IPS-11a (cell line): ENCODE measurements around the gene OR52N2.

Experiments
- H3K4me3 ChIP-seq: one replicate; pipeline ENCODE4 v1.5.1; 2013; ENCODE audit warnings: low read depth, low read length, control low read depth

OR52N2 gene

DNA sequence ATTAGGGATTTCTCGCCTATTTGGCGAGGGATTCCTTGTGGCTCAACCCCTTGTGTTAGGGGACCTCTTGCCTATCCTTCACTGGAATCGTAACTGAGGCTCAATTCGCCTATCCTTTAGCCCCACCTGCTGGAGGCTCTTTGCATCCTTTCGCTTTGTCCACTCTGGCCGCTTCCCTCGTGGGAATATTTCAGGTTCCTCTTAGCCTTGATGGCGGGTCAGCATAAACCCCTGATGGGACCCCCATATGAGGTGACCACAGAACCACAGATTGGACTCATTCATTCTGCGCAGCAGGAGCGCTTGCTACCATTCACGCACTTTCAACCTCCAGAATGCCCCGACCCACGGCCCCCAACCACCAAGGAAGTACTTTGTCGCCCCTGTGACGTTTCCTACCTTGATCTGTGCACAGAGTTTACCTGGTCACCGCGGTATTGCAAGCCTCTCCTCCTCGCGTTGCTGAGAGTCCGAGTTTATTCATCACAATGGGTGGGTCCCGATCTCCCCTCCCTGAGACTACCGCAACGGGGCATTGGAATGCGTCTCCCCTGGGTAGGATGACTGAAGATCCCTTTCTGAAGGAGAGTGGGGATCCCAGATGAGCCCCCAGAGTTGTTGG is at the start of gene OR52N2:
Gene OR52N2, plus strand, starts transcription at position 425 of the 622 bp plus-strand sequence. CDS start 11,412 bp downstream, outside the sequence.
- H3K4me3 ChIP-seq = peak within 1 kb of the TSS; percentile 52

- H3K4me3 ChIP-seq = no peak overlapping the region
Measured at GRCh38 chr11:5767056-5767455, 41.7 kb upstream of the OR52N2 start.

GRCh38 chr11:5783255-5783654 is 25.5 kb upstream of the OR52N2 start, which contains the start of gene OR52N5:
TSS of gene OR52N5 (minus strand) at chr11:5783355. CDS start at chr11:5778634, 4,721 bp downstream.
- H3K4me3 ChIP-seq = no peak within 1 kb of the TSS

GRCh38 chr11:5791165-5791564 is 17.6 kb upstream of the OR52N2 start, which contains the start of gene OR52N1:
TSS of gene OR52N1 (minus strand) at chr11:5791265. CDS start at chr11:5788816, 2,449 bp downstream.
- H3K4me3 ChIP-seq = no peak within 1 kb of the TSS

DNA sequence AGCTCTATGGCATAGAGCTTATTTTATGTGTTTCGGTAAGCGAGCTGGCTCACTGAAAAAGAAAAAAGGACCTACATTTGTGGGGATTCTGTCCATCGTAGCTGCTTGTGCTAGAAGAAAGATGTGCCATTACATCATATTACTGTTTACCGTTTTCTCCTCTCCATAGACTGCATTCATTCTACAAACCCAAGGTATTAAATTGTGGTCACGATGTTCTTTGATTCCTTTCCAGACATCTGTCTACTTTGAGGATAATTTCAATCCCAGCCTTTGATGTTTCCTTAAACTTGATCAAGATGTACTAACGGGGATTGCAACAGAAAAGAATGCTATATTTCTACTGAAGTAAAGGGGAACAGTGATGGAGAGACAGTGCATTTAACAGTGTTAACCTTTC is 12.2 kb upstream of the OR52N2 start:
- no peak overlapping the region for H3K4me3 ChIP-seq

GRCh38 chr11:5803982-5804381 is 4.7 kb upstream of the OR52N2 start:
- no peak overlapping the region for H3K4me3 ChIP-seq

DNA sequence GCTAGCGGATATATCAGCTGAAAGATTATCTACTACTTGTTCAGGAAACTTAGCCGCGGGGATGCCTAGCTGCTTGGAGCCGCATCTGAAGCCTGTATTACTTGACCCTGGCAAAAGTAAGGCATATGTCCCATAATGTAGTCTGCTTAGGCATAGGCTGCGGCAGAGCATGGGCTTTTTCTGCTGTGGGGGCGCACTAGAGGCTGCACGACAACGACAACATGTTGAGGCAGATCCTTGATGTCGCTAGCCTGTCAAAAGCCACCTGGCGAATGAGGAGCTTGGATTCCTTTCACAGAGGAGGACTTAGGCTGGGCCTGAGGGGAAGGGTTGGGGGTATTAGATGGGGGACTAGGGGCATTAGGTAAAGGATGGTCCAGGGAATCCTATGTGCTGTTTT is 1.1 kb upstream of the OR52N2 start:
- H3K4me3 ChIP-seq = no peak overlapping the region

DNA sequence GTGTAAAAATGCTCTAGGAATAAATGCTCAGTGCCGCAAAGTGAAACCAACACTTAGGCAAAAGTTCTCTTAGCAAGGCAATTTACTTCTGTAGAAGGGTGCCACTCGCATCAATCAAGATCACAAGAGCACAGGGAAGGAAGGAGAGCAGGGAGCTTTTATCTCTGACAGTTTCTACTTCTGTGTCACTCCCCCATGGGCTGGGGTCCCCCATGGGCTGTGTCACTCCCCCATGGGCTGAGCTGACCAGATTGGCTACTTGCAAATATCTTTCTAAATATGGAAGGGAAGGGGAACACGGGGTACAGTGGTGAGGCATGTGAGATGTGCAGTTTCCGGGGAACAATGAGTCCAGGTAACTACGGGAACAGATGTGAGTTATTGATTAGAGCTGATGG is 397 bp downstream of the OR52N2 start:
- peak overlapping the region; percentile 52 for H3K4me3 ChIP-seq

DNA sequence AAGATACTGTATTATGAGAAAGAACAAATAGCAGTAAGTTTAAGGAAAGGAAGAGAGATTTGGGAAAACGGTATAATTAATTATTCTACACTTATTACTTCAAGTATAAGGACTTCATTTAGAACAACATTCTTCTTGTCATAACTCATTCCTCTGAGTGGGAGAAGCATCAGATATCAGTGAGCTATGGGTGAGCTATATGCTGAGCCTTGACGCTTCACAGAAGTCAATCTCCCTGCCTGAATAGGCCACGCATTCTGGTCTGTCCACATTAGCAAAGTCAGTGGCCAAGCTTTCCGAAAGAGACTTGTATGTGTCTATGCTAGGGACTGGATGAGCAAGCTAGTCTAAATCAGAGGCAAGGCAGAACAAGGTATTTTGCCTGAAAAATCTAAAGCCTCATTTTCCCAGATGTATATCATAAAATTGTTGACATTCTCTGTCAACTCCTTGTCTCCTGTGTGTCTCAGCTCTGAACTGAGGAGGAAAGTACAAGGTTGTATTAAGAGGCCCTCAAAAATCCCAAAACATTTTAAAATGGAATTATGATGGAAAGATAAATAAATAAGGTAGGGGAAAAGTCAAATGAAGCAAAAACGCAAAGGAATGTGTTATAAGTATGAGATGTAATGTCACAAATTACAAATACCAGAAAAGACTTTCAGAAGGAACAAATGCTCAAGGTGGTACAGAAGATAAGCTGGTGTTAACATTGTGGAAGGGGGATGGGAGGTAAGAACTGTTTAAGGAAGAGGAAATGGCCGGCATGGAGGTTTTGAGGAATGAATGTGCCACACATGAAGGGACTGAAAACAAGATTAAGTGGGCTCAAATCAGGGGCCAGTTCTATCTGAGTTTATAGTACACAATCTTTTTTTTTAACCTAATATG is 1.4 kb downstream of the OR52N2 start:
- no peak overlapping the region for H3K4me3 ChIP-seq

GRCh38 chr11:5815534-5815933 is 6.8 kb downstream of the OR52N2 start:
- H3K4me3 ChIP-seq = no peak overlapping the region

DNA sequence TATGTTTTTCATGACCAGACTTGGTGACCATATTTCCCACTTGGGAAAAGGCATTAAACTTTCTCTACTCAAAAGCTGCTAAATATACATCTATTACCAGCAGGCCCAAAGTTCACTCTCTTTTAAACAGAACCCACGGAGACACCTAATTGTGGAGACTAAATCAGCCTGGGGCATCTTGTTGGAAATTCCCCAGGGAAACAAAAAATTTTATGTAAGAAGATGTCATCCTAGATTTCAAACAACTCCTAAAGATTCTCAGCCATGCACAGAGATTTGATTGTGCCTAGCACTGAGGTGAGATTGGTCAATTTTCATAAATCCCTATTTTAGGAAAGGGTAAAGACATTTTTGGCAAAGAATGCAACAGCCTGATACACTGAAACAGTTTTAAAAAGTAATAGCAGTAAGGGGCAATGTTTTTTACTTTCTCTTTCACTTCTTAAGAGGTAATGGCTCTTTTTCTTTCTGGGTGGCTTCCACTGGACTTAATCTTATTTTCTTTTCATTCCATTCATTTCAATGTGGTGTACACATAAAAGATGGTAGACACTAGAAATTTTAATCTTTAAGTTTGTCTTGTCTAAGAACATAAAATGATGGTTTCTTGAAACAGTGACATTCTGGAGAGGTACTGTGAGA is 9.6 kb downstream of the OR52N2 start:
- H3K4me3 ChIP-seq = no peak overlapping the region

DNA sequence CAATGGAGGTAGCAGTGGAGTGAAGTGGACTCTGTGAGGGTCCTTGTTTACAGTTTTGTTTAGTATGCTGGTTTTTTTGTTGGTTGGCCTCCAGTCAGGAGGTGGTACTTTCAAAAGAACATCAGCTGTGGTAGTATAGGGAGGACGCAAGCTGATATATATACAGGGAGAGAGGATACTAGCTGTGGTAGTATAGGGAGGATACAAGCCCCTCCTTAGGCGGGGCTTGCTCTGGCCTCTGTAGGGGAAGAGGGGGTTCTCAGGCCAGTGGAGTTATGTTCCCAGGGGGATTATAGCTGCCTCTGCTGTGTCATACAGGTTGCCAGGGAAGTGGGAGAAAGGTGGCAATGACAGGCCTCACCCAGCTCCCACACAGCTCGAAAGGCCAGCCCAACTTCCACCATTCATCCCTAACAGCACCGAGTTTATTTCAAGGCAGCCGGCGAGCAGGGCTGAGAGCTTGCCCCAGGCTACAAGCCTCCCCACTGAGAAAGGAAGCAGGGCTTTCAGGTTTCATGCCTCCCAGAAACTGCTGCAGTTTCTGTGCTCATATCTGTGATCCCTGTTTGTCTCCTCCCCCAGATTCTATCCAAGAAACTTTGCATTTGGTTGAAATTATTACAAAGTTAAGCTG is 22.6 kb downstream of the OR52N2 start:
- H3K4me3 ChIP-seq = no peak overlapping the region

- no peak overlapping the region for H3K4me3 ChIP-seq
Measured at GRCh38 chr11:5833446-5833845, 24.7 kb downstream of the OR52N2 start.

DNA sequence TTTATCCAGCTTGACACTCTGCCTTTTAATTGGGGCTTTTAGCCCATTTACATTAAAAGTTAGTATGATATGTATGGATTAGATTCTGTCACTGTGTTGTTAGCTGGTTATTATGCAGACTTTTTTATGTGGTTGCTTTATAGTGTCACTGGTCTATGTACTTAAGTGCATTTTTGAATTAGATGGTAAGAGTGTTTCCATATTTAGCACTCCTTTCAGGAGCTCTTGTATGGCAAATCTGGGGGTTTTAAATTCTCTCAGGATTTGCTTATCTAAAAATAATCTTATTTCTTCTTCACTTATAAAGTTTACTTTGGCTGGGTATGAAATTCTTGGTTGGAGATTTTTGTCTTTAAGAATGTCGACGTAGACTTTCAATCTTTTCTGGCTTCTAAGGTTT is 29.0 kb downstream of the OR52N2 start:
- H3K4me3 ChIP-seq = no peak overlapping the region

DNA sequence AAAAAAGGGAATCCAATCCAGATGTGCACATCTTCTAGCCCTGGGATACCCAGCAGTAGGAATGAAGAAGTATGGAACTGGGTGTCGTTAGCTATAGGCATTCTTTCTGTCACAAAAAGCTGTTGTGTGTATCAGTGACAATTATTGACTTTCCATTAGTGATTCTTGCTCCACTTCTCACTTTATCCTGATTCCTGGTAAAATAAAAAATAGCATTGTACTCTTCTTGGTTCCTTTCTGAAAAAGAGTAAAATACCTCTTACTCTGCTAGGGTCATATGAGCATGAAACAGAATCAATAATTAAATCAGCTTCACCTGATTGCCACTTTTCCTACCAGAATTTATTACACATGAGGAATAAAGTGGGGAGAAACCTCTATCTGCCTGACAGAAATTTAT is 33.1 kb downstream of the OR52N2 start, which contains the start of gene OR52E6:
Gene OR52E6, minus strand, starts transcription at position 101 of the 400 bp plus-strand sequence. Its CDS starts 0 bp downstream, at position 101.
- H3K4me3 ChIP-seq = no peak within 1 kb of the TSS

GRCh38 chr11:5846701-5847100 is 38.0 kb downstream of the OR52N2 start:
- H3K4me3 ChIP-seq = no peak overlapping the region

DNA sequence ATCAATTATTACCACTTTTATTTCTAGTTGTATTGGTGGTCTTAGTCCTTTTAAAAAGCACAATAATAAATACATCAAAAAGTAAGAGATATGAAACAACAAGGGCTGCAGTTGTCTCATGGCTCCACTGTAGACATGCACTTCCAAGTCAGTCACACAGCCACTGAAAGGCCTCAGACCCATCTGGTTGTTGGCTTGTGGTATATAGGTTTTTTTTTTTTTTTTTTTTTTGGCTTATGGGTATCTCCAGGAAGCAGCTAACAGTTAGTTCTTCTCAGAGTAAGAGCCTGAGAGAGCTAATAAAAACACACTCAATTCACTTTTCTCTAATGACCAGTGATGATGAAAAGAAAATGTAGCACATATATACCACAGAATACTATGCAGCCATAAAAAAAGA is 39.0 kb downstream of the OR52N2 start:
- no peak overlapping the region for H3K4me3 ChIP-seq

DNA sequence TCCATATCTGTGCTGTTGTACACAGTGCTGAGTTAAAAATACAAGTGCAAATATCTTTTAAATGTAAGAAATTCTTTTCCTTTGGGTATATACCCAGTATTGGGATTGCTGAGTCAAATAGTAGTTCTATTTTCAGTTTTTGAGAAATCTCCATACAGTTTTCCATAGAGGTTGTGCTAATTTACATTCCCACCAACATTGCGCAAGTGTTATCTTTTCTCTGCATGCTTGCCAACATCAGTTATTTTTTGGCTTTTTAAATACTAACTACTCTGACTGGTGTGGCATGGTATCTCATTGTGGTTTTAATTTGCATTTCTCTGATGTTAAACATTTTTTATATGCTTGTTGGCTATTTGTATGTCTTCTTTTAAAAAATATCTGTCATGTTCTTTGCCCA is 42.3 kb downstream of the OR52N2 start:
- no peak overlapping the region for H3K4me3 ChIP-seq

- no peak within 1 kb of the TSS for H3K4me3 ChIP-seq
Measured at GRCh38 chr11:5857590-5857989, 48.9 kb downstream of the OR52N2 start, which contains the start of gene OR52E8. TSS of gene OR52E8 (minus strand) at chr11:5857690. CDS start at chr11:5857690, 0 bp downstream.

DNA sequence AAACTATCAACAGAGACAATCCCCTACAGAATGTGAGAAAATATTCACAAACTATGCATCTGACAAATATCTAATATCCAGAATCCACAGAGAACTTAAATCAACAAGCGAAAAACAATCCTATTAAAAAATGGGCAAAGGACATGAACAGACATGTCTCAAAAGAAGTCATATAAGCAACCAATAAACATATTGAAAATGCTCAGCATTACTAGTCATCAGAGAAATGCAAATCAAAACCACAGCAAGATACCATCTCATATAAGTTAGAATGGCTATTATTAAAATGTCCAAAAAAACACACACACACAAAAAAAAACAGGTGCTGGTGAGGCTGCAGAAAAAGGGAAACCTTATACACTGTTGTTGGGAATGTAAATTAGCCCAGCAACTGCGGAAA is 57.1 kb downstream of the OR52N2 start:
- no peak overlapping the region for H3K4me3 ChIP-seq
